Stimulated activated CD8-positive, alpha-beta memory T cell treated with anti-CD3 and anti-CD28 coated beads, Interleukin-2, amount 100 ng/mL, for 48 hours (primary cell): Measurements from ENCODE around the gene IRF7.
"Not testable (repeated sequence)": the region's sequence is repeated elsewhere in the genome, so short reads cannot be mapped to it uniquely, and the experiment has no call there.

Experiments
- DNase-seq, 2 donors: peaks; one replicate each; pipeline ENCODE4 v3.0.0-alpha.2; 2020; ENCODE audit warnings: low read depth in 2 of 2

IRF7 gene

GRCh38 chr11:581342-581741 is 34.4 kb downstream of the IRF7 start:
- DNase-seq, result no peak

- DNase-seq, result no peak
Observed at GRCh38 chr11:579830-580601, 35.7 kb downstream of the IRF7 start.

DNA sequence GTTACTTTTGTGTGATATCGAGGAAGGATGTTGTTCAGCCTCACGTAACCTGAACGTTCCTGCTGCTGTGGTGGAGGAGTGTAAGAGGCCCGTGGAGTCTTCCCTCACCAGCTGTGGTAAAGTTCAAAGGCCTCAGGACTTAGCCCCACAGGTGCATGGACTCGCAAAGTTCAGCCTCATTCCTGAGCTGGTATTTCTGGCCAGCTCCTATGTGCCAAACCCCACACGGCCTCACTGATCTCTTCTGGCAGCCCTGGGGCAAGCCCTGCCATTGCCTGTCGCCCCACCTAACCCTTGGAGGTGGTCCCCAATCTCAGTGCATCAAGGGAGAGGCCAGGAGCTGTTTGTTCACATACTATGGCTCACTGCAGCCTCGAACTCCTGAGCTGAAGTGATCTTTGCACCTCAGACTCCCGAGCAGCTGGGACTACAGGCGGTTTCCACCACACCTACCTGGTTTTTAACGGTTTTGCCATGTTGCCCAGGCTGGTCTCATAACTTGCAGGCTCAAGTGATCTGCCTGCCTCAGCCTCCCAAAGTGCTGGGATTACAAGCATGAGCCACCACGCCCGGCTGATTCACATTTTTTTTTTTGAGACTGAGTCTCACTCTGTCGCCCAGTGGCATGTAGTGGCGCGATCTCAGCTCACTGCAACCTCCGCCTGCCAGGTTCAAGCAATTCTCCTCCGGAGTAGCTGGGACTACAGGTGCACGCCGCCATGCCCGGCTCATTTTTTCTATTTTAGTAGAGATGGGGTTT is 37.3 kb downstream of the IRF7 start:
- DNase-seq, result no peak

DNA sequence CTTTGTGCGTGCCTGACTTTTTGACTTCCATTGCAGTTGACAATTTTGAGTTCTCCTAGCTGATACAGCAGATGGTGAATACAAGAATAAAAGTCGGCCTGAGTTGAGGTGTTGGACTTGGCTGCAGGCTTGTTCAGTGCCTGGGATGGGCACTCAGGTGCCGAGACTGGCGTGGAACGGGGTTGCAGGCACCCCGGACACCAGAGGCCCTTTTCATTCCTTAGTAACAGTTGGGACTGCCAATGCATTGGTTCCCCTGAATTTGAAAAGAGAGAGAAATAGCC is 38.2 kb downstream of the IRF7 start:
- DNase-seq, result no peak

- no peak for DNase-seq
Observed at GRCh38 chr11:576811-577610, 38.7 kb downstream of the IRF7 start.

DNA sequence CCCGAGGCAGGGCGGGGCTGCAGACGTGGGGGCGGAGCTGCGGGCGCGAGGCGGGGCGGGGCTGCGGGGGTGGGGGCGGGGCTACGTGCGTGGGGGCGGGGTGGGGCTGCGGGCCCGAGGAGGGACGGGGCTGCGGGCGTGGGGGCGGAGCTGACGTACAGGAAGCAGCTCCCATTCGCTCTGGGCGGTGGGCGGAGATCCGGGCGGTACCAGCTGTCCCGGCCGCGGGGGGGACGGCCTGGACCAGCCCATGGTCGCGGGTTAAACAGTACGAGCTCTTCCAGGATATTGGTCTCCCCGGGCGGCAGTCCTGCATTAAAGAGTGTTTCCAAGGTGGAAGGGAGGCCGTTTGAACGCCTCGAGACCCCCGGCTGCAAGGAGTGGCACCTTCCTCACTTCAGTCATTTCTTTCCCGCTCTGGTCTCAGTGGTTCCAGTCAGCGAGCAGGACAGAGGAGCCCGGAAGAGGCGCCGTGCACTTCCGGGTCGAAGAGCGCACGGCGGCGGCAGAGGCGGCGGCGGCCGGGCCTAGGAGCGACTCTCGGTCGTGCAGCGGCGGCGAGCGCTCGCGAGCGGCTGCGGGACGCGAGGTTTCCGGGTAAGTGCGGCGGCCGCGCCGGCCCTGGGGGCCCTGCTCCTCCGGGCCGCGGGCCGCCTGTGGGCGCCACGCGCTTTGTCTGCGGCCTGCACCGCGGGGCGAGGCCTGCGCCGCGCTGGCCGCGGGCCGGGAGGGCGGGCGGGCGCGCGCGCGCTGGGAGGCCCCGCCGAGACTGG is 39.6 kb downstream of the IRF7 start, which contains the start of gene PHRF1:
PHRF1 (plus strand) TSS at position 475 of the 773 bp plus-strand sequence. CDS start 5,043 bp downstream, outside the sequence.
- DNase-seq, result peak; percentile 90 to 92

DNA sequence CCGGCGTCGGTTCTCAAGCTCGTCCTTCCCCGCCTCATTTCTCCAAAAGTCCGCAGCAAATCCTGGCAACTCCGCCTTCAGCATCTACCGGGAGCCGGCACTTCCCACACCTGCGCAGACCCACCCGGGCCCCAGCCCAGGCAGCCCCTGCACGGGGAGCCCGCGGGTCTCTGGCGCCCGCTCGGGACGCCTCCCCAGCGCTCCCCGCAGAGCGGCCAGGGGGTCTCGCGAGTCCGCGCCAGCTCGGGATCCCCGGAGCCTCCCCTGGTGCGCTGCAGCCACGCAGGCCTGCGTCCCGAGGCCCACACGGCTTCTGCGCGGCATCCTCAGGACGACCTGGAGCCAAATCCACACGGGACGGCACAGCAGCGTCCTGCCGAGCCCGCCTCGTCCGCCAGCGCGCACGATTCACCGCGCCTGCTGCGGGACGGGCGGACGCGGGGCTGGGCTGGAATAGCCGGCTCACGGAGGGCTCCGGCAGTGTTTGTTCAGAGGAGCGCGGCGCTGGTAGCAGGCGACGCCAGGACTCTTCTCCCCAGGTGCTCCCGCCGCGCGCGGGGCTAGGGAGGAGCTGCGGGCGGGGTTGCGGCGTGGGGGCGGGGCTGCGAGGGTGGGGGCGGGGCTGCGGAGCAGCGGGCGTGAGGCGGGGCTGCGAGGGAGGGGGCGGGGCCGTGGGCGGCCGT is 40.3 kb downstream of the IRF7 start:
- no peak for DNase-seq

GRCh38 chr11:574632-575312 is 41.0 kb downstream of the IRF7 start:
- DNase-seq, result no peak

DNA sequence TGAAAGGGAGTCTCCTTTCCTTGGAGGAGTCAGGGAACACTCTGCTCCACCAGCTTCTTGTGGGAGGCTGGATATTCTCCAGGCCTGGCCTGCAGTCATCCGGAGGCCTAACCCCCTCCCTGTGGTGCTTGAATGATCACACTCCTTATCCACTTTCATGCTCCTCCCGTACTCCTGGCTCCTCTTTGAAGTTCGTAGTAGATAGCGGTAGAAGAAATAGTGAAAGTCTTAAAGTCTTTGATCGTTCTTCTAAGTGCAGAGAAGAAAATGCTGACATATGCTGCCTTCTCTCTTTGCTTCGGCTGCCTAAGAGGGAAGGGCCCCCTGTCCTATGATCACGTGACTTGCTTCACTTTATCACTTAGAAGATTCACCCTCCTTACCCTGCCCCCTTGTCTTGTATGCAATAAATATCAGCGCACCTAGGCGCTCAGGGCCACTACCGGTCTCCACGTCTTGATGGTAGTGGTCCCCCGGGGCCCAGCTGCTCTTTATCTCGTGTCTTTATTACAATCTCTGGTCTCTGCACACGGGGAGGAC is 41.6 kb downstream of the IRF7 start:
- DNase-seq, result not testable (repeated sequence)

DNA sequence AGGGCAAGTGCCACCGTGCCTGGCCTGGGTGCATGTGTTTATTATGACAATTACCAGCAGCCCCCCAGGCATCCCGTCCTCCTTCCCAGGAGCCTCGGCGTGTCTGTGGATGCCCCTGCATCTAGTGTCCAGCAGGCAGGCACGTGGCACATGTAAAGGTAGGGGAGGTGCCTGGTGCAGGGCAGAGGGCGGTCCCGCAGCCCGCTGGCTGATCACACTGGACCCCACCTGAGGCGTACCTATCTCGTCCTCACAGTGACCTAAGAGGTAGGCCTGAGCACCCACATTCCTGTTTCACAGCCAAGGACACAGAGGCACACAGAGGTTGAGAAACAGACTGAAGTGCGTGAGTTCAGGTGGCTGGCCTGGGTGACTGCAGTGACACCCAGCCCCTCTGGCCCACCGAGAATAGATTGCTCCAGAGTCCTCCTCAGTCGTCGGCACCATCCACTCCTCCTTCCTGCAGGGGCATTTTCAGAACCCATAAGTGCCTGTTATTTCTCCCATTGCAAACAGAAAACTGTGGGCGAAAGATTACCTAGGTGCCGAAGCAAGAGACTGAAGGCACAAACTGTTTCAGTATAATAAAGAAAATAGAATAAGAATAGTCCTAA is 42.5 kb downstream of the IRF7 start:
- no peak for DNase-seq

DNA sequence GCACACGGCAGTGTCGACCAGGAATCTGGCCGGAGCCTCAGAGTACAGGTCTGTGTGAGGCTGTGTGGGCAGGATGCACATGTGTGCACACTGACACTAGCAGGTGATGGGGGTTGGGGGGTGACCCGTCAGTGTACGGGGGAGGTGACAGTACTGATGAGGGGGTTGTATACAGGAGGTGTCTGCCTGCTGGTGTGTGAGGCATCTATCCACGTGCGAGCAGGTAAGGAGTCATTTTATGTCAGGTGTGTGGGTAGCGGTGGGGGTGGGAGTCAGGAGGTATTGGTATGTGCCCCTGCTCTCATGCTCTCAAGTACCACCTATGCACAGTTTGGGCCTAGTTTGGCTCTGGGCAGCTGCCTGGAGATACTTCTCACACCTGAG is 44.0 kb downstream of the IRF7 start:
- no peak for DNase-seq

DNA sequence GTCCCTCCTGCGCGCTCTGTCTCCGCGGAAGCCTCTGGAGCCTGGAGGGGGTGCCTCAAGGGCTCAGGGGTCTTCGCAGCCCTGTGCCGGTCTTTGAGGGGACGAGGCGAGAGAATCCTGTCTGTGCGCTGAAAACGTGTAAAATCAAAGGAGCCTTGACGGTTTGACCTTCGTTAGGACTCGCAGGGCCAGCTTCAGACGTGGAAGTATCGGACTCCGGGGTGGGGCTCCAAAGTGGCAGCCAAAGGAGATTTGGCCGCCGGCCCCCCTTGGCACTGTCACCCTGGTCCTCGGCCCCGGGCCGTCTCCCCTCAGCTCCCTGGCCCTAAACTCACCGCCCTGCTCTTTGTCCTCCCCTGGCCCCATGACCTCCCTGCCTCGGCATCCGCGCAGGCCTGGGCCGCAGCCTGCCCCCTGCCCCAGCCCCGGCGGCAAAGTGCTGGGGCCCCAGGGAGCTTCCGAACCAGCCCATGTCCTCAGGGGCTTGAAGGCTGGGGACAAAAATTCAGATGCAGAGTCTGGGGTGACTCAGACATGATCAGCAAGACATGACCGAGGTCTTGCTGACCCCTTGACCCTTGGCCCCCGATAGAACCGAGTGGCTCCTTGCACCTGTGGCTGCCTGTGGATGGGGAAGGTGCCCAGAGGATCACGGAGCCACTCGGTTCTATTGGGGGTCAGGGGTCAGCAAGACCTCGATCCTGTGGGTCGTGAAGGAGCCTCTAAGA is 46.4 kb downstream of the IRF7 start:
- DNase-seq, result no peak

- peak; percentile 88 to 95 for DNase-seq
Observed at GRCh38 chr11:568306-569157, 47.2 kb downstream of the IRF7 start.

GRCh38 chr11:567629-568292 is 48.0 kb downstream of the IRF7 start:
- no peak for DNase-seq

- no peak for DNase-seq
Observed at GRCh38 chr11:567011-567628, 48.6 kb downstream of the IRF7 start.

- no peak for DNase-seq
Observed at GRCh38 chr11:565921-566509, 49.7 kb downstream of the IRF7 start.
